Head of caudate nucleus (tissue), 42 donors: ENCODE results near the gene ARHGAP27.
"Not testable (repeated sequence)": the region's sequence is repeated elsewhere in the genome, so short reads cannot be mapped to it uniquely, and the experiment has no call there.

Experiments used
- DNase-seq, 42 donors: peaks; one replicate each; pipeline versions ENCODE4 v3.0.0 to v3.0.0-alpha.2; 2020 to 2021; ENCODE audit warnings: mixed read lengths in 7 of 42
- intact Hi-C: fragments of 100-400 bp; cut with DNase I; formaldehyde crosslinking; loops from one replicate; pipeline ENCODE4 v1.15.0; 2022

Gene ARHGAP27

GRCh38 chr17:45345246-45345553, 87.5 kb downstream of the ARHGAP27 start:
- intact Hi-C loops, result no loop called here
- peak in 1 of 42 donors; percentile 21 for DNase-seq

- intact Hi-C loops, result not testable (repeated sequence)
- peak in 1 of 42 donors; percentile 1 for DNase-seq
Measured at GRCh38 chr17:45343967-45344664, 88.6 kb downstream of the ARHGAP27 start.
